CD1c-positive myeloid dendritic cell (primary cell): ENCODE data around the gene GOSR2.
"Not testable (repeated sequence)": the region's sequence is repeated elsewhere in the genome, so short reads cannot be mapped to it uniquely, and the experiment has no call there.

ENCODE experiments used
- DNase-seq: peaks from one replicate; pipeline ENCODE4 v3.0.0-alpha.2; 2016; ENCODE audit errors: extremely low spot score

The GOSR2 gene

DNA sequence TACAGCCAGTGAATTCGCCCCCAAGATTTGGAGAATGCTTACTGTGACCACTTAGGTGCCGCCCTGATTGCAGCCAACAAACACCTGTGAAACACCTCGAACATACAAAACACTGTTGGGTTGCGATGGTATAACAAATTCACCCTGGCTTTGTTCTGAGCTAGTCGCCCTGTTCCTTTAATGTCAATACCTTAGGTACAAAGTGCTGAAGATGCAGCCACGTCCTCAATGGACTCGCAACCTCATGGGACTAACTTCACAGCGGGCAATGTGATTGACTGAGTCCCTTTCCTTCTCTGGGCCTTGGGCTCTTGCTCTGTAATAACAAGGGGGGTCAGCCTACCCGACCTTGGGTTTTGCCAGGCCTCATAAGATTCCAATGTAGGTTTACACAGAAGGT is 28.9 kb upstream of the GOSR2 start:
- DNase-seq, result no peak

DNA sequence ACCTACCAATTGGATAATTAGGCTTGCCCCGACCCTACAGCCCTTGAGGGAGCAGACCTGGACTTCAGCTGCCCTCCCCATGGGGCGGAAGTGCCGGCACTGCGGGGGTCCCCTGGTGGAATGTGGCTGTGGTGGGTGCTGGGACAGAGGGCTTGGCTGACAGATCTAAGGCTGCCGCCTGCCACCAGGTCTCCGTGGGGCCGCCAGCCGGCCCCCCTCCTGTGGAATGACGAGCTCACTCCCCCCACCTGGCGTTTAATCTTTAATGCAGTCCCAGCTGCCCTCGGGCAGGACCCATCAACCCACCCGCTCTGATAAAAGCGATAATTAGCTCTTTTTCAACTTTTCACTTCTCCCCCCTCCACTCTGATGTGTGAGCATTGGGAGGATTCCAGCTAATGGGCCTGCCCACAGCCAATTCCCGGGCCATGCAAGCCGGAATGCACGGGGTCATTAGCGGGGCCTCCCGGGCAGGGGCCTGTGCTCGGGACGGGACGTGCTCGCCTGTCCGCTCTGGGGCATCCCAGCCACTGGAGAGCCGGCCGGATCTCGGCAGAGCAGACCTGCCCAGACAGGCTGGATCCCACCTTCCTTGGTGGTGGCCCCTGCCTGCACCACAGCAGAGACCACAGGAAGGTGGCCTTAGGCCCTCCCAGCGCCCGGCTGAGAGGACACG is 28.3 kb upstream of the GOSR2 start:
- no peak for DNase-seq

DNA sequence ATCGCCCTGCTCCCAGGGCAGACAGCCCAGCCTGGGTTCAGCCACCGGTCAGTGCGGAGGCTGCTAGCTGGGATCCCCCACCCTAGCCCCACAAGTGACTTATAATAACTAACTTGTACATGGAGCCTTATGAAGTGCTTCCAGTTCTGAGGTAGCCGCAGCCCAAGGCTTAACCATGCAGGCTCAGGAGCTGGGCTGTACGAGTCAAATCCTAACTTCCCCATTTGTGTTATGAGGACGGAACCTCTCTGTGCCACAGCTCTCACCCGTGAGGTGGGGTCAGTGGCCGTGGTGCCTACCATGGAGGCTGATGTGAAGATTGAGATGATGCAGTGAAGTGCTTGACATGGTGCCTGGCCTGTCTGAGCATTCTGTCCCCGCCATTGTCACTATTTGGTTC is 27.8 kb upstream of the GOSR2 start:
- DNase-seq, result peak; percentile 10

DNA sequence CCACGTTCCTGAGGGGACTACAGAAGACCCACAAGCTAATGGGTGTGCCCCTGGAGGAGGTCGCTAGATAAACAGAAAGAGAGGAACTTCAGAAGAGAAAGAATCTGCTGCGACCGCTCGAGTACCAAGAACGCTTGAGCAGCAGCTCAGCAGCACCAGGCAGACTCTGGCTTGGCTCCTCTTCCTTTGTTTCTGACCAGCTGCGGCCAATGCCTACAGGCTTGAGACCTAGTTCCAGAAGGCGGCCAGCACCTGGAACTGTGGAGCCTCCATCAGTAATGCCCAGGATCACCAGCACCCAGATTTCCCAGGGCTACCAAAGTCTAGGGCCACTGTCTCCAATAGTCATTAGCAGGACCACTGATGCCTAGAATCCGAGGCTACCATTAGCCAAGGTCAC is 26.0 kb upstream of the GOSR2 start:
- no peak for DNase-seq

DNA sequence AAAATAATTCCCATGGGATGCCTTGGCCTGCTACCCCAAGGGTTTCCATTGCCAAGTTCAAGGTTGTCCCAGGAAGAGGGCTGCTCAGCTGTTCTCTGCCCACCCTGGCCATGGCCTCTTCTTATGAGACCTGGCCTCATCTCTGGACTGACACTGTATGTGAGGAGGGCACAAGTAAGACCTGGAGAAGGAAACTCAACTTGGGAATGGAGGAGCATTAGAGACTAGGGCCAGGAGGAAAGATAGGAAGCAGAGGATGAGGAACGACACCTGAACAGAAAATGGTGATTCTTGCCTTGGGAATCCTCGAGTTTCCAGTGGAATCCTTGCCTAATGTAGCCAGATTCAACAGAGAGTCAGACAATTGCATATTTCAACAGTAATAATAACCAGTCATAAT is 24.6 kb upstream of the GOSR2 start:
- DNase-seq, result no peak

DNA sequence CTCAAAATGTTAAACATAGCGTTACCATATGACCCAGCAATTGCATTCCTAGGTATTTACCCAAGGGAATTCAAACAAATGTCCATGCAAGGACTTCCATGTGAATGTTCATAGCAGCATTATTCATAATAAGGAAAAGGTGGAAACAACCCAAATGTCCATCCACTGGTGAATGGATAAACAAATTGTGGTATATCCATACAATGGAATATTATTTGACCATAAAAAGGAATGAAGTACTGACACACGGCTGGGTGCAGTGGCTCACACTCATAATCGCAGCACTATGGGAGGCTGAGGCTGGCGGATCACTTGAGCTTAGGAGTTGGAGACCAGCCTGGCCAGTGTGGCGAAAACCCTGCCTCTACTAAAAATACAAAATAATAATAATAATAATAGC is 24.1 kb upstream of the GOSR2 start:
- no peak for DNase-seq

DNA sequence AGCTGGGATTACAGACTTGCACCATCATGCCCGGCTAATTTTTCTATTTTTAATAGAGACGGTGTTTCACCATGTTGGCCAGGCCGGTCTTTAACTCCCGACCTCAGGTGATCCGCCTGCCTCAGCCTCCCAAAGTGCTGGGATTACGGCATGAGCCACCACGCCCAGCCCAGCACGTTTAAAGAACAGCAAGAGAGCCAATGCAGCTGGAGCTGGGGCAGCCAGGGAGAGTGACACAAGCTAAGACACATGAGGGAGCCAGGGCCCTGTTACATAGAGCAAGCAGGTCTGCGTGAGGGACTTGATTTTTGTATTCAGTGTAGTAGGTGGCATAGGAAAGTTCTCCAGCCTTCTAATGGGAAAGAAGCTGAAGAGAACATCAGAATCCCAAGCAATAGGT is 21.7 kb upstream of the GOSR2 start:
- no peak for DNase-seq

DNA sequence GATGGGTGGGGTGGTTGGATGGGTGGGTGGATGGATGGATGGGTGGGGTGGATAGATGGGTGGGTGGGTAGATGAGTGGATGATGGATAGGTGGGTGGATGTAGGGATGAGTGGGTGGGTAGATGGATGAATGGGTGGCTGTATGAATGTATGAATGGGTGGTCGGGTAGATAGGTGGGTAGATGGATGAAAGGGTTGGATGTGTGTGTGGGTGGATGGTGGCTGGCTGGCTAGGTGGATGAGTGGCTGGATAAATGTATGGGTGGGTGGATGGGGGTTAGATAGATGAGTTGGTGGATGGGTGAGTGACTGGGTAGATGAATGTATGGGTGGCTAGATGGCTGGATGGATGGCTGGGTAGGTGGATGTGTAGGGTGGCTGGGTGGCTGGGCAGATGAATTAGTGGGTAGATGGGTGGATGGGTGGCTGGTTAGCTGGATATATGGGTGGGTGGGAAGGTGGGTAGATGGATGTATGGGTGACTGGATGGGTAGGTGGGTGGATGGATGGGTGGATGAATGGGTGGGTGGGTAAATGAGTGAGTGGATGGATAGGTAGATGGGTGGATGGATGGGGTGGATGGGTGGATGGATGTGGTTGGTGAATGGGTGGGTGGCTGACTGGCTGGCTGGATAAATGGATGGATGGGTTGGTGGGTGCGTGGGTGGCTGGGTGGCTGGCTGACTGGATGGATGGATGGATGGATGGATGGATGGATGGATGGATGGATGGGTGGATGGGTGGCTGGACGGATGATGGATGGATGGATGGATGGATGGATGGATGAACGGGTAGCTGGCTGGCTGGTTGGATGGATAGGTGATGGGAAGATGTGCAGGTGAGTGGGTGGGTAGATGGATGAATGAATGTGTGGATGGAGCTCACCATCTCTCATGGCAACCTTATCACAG is 18.9 kb upstream of the GOSR2 start:
- no peak for DNase-seq

DNA sequence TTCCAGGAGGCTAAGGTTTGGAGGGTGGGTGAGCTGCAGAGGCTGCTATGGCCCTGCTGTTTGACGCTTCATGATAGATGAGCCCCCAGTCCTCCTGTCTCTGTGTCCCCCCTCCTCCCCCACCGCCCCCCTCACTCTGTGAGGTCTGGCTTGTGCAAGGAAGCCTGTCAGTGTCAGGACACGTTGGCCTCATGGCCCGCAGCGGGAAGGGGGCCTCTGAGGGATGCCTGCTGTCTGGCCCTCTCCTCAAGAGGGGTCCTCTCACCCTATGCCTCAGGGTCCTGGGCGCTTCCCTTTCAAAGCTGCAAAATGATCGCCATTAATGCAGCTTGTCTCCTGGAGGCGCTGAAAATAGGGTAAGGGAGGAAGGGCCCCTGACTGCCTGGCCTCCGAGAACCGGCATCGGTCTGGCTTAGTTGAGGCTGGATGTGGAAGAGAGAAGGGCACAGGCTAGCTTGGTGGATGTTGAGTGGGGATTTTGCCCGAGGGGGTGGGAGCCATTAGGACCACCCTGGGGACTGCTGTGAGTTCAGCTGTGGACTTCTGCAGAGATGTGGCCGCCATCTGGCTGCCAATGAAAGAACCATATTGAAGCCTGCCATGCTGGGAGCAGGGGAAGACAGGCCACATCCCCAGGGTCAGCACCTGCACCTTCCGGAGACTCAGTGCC is 14.8 kb upstream of the GOSR2 start:
- DNase-seq, result no peak

DNA sequence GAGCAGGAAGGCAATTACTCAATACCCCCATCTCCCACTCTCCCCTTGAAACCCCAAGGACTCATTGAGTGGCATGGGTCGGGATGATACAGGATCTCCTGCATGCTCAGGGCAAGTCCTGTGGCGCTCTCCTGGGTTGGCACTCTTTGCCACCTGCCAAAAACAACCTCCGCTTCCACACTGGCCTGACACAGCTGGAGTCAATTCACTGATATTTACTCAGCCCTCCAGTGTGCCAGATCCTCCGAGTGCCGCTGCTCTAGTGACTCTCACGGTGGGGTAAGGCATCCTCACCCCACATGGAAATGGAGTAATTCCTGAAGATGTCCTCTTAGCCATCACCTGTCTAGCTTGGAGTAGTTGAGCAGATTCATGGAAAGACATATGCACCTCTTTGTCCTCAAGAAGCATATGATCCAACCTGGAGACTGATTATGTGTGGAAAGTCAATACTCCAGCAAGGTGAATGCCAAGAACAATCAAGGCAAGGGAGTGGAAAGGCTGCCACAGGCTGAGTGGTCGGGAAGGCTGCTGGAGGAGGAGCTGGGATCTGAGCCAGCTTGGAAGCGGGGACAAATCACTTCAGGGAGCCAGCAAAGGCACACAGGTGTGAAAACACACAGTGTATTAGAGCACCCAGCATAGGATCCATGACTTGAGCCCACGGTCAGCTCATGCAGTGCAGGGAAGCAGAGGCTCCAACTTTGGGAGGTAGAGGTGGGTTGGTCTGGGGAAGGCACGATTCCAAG is 12.6 kb upstream of the GOSR2 start:
- DNase-seq, result no peak

DNA sequence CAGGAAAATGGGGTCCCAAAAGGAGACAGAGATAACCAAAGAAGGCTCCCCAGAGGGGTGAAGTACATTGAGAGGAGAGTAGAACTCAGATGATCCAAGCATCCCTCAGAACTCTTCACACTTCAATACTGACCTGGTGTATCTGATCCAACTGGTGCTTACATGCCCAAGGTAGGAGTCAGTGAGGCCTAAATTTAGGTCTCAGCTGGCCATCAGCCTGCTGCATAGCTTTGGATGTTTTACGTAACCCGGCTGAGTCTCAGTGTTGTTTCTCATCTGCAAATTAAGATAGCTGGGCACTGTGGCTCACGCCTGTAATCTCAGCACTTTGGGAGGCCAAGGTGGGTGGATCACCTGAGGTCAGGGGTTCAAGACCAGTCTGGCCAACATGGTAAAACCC is 11.6 kb upstream of the GOSR2 start:
- no peak for DNase-seq

DNA sequence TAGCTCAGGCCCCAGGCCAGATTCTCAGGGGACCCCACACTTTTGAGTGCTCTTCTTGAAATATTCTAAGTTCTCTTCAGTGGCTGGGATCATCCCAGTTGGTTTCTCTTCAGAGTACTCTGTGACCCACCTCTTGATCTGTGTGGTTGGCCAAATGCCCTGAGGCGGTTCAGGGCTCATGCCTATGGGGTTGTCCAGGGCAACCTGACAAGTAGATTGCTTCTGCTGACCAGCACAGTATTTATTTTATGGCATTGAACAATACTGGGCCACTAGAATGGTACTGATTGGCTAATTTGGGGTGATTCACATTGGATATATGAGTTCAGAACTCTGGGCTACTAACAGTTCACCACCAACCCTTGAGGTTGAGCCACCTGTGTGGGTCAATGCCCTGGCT is 7.4 kb upstream of the GOSR2 start:
- no peak for DNase-seq

DNA sequence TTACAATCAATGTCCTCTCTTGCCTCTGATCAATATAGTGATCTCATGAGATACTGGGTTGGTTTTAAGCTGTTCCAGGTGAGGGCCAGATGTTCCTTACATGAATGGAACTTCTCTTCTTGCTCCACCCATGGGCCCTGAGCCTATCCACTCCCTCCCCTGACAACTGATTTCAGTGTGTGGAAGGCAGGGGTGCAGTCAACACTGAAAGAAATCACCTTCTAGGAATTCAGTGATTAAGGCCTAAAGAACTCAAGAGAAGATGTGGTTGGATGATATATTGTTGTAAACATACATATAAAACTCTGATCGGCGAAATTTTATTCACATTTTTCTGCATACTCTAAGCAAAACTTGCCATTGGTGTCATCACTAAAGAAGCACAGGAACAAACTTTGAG is 6.7 kb upstream of the GOSR2 start:
- no peak for DNase-seq

DNA sequence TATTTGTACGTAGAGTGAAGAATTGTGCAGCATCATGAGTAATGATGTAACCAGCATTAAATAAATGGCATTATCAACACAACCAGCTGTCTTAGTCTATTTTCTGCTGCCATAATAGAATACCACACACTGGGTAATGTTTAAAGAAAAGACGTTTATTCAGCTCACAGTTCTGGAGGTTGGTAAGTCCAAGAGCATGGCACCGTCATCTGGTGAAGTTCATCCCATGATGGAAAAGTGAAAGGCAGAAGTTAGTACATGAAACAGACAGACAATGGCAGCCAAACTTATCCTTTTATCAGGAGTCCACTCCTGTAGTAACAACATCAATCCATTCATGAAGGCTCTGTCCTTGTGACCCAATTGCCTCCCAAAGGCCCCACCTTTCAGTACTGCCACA is 6.3 kb upstream of the GOSR2 start:
- DNase-seq, result no peak

DNA sequence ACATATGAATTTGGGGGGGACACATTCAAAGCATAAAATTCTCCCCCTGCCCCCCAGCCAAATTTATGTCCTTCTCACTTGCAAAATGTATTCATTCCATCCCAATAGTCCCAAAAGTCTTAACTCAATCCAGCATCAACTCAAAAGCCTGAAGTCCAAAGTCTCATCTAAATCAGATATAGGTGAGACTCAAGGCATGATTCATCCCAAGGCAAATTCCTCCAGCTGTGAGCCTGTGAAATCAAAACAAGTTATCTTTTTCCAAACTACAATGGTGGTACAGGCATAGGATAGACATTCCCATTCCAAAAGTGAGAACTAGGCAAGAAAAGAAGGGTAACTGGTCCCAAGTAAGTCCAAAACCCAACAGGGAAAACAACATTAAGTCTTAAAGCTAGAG is 5.9 kb upstream of the GOSR2 start:
- DNase-seq, result no peak

DNA sequence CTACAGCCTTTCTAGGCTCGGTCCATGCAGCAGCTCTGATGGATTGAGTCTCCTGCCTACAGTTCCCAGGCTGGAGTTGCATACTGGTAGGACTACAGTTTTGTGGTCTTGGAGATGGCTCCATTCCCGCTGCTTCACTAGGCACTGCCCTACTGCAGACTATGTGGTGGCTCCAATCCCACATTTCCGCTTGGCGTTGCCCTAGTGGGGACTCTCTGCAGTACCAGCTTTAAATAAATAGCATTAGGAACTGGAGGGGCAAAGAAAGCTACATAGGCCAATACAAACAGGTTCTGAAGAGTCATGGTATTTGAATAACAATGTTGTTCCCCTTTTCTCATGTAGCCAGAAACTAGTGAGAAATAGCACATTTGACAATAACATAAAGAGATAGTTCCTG is 5.4 kb upstream of the GOSR2 start:
- DNase-seq, result no peak

DNA sequence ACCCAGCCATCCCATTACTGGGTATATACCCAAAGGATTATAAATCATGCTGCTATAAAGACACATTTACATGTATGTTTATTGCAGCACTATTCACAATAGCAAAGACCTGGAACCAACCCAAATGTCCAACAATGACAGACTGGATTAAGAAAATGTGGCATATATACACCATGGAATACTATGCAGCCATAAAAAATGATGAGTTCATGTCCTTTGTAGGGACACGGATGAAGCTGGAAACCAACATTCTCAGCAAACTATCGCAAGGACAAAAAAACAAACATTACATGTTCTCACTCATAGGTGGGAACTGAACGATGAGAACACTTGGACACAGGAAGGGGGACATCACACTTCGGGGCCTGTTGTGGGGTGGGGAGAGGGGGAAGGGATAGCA is 998 bp upstream of the GOSR2 start:
- DNase-seq, result not testable (repeated sequence)

DNA sequence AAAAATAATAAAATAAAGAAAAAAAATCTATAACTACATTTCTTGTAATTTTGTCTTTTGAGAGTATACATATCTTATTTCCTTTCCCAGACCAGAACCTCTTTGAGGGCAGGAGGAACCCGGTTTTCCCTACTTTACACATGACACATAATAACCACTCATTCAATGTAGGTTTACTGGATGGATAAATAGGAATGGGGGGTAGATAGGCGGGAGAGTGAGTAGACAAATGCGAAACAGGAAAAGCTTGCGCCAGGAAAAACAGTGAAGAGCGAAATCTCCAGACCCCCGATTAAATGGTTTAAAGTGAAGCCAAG is 515 bp upstream of the GOSR2 start:
- no peak for DNase-seq

DNA sequence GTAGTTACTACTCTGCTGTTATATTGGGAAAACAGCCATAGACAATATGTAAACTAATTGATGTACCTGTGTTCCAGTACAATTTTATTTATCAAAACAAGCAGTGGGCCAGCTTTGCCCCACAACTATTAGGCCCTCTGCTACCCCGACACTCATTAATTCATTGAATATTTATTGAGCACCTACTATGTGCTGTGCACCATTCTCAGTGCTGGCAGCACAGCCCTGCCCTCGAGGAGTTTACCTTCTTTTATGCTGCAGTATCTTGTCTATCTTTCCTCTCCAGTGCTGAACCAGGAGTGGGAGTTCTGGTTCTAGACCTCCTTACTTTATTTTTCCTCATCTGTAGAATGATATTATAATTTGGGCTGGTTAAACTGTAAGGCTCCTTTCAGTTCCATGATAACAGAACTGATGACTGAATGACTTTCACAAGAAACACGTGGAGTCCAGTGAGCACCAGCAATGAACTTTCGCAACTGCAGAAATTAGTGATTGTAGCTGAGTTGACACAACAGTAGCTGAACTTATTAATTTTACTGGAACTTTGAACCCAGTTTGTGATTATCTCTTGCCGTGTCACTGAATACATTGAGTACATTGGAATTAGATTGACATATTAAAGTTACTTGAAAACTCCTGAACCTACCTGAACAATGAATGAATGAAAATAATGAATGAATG is 2.4 kb downstream of the GOSR2 start:
- DNase-seq, result no peak

DNA sequence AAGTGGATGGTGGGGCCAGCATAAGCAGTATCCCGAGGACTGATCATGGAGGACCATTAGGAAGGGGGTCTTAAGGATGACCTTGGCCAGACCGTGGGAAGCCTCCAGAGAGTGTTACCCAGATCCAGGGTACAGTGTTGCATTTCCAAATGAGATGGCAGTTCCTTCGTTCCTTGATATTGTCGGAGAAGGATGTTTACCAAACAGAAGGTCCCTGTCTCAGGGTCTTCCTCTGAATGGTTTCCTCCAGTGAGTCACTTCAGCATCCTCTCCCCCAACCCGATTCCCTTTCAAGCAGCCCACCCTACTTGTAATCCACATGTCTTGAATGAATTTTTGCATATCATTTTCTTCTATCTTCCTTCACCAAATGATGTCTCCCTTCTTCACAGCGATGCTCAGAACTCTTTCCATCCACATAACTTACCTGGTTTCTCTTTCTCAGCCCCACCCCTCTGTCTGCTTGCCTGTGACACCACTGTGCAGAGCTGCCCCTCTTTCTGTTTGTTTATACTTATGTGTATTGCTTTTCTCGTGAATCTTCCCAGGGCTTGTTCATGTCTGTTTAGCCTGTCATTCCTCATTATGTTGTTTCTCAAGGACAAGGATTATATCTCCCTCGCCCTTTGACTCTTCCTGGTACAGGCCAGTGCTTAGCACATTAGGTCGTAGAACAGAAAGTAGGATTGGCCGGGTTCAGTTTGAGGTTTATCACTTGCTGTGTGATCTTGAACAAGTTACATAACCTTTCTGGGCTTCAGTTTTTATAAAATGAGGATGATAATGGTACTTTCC is 5.7 kb downstream of the GOSR2 start:
- DNase-seq, result no peak

DNA sequence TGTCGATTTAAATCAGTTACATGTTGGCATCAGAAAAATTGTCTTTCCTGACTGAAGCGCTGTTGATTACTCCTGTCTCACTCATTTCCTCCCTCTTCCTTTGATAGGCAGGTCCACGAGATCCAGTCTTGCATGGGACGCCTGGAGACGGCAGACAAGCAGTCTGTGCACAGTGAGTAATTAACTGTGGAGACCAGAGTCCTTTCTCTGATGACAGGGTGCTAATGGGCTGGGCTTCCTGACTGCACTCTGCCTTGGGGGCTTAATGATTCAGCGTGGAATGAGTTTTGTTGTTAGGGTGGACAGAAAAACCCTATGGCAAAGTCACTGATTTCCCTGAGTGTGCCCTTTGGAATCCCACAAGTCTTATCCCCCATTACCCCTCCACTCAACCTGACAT is 6.5 kb downstream of the GOSR2 start:
- no peak for DNase-seq
